Measurements from ENCODE around the gene ATP1A2. TPM values are rescaled to one million over a fixed set of nuclear protein-coding genes. Genes with fewer than 3 reads are reported as not detected.

ATP1A2 gene
- total and polyA plus RNA-seq, 7 donors = 52.5 to 1,040 (median 523) TPM

- no peaks in the 10 kb centered on the region for H3K9me3 ChIP-seq
- ATAC-seq (no peak), DNase-seq (no peak)
- TF ChIP-seq CTCF (IDR thresholded peaks at IDR 0.05) = no peak
- no peaks in the 10 kb centered on the region for H3K4me1 ChIP-seq
- 92 to 95% (median 95%) methylated on average over 11 to 12 of the region's 12 CpGs for WGBS, 3 donors
- H3K4me3 ChIP-seq = no peak overlapping the region
- peaks cover 0 to 13% (median 0%) of the 10 kb centered on the region in 3 donors for H3K27me3 ChIP-seq (ENCODE audit: insufficient read depth in 3 of 3, low read length in 2 of 3)
- H3K36me3 ChIP-seq (ENCODE audit: insufficient read depth in 1 of 2, low read depth in 1 of 2) = peaks cover 0 to 8% of the 10 kb centered on the region in 2 donors
- no peak overlapping the region for H3K27ac ChIP-seq
- intact Hi-C loops (cut with DNase I) = loop anchor here (5.0 to 10.0 kb wide), 2 partner anchors 205 to 288 kb away; no protein-coding TSS in a partner anchor
Observed at GRCh38 chr1:160087118-160087662, 28.4 kb upstream of the ATP1A2 start.

GRCh38 chr1:160089883-160090282, 25.7 kb upstream of the ATP1A2 start:
- no peak for ATAC-seq
- 84 to 88% (median 87%) methylated on average over 3 of the region's 3 CpGs for WGBS, 3 donors
- intact Hi-C loops (cut with DNase I) = loop anchor here (5.0 to 10.0 kb wide), 2 partner anchors 202 to 285 kb away; no protein-coding TSS in a partner anchor
- Histone ChIP-seq H3K27me3 (ENCODE audit: insufficient read depth in 3 of 3, low read length in 2 of 3) (no peaks in the 10 kb centered on the region), H3K9me3 (no peaks in the 10 kb centered on the region), H3K4me1 (no peaks in the 10 kb centered on the region), H3K4me3 (no peak overlapping the region), H3K27ac (no peak overlapping the region), H3K36me3 (ENCODE audit: insufficient read depth in 1 of 2, low read depth in 1 of 2) (peaks cover 0 to 32% of the 10 kb centered on the region in 2 donors)
- TF ChIP-seq CTCF (IDR thresholded peaks at IDR 0.05) = no peak
- DNase-seq = no peak

GRCh38 chr1:160090760-160091159, 24.8 kb upstream of the ATP1A2 start:
- Histone ChIP-seq H3K36me3 (ENCODE audit: insufficient read depth in 1 of 2, low read depth in 1 of 2) (peaks cover 0 to 35% of the 10 kb centered on the region in 2 donors), H3K27me3 (ENCODE audit: insufficient read depth in 3 of 3, low read length in 2 of 3) (no peaks in the 10 kb centered on the region), H3K27ac (no peak overlapping the region), H3K4me1 (peaks cover 1% of the 10 kb centered on the region), H3K9me3 (no peaks in the 10 kb centered on the region), H3K4me3 (no peak overlapping the region)
- 88 to 90% (median 88%) methylated on average over 4 of the region's 4 CpGs for WGBS, 3 donors
- no peak for ATAC-seq
- intact Hi-C loops (cut with DNase I) = no loop called here
- no peak for TF ChIP-seq CTCF (IDR thresholded peaks at IDR 0.05)
- DNase-seq = no peak

GRCh38 chr1:160091666-160092223, 23.8 kb upstream of the ATP1A2 start:
- no peaks in the 10 kb centered on the region for H3K27me3 ChIP-seq (ENCODE audit: insufficient read depth in 3 of 3, low read length in 2 of 3)
- ATAC-seq (no peak), DNase-seq (no peak)
- peaks cover 0 to 35% of the 10 kb centered on the region in 2 donors for H3K36me3 ChIP-seq (ENCODE audit: insufficient read depth in 1 of 2, low read depth in 1 of 2)
- H3K9me3 ChIP-seq = no peaks in the 10 kb centered on the region
- intact Hi-C loops (cut with DNase I) = no loop called here
- H3K27ac ChIP-seq = no peak overlapping the region
- peaks cover 10% of the 10 kb centered on the region for H3K4me1 ChIP-seq
- TF ChIP-seq CTCF (IDR thresholded peaks at IDR 0.05) = no peak
- H3K4me3 ChIP-seq = no peak overlapping the region
- 93 to 96% (median 95%) methylated on average over 5 of the region's 5 CpGs for WGBS, 3 donors

Data from psoas muscle (tissue), 8 donors.